ENCODE data around the gene EFNA5. TPM values are rescaled to one million over a fixed set of nuclear protein-coding genes. Genes with fewer than 3 reads are reported as not detected.
A peak's percentile ranks its signal among the peaks of the same experiment; 100 is the strongest.

Gene EFNA5
- total RNA-seq, 3 donors from 2014 or later (not counting 1 experiment from before 2014, with no cell fraction given) = 2.2 to 8.1 (median 4.3) TPM

DNA sequence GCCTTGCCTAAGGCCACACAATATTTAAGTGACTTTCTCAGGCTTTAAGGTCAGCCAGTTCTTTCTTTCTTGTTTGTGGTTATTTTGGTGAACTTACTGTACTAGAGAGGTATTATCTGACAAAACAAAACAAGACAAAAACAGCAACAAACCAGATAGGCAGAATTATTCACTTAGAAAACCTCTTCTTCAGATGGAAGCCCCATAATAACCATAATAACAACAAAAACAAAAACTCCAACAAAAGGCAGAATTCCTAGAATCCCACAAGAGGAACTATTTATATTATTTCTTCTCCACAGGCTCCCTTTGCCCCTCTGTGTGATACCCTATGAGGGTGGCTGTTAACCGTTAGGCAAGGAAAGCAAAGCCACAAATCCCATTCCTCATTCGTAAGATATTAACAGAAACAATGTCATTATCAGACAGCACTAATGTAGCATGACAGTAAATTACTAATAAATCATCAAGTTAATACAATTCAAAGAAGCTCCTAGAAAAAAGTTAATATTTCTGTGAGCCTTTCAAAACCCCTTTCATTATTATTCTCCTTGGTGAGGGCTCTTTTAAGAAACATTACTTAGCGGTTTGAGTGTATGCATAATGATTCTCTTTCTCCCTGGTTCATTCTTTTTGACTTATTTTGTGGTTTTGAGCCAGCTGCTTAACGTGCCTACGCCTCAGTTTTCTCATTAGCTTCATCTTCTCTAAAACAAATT is 274.9 kb downstream of the EFNA5 start:
- Mint-ChIP-seq H3K27me3 (ENCODE audit: low read depth in 2 of 2) (no peaks in the 10 kb centered on the region), H3K4me3 (peak overlapping the region; percentile 10), H3K36me3 (no peaks in the 10 kb centered on the region), H3K9me3 (no peaks in the 10 kb centered on the region), H3K27ac (peak overlapping the region; percentile 17 to 34), H3K4me1 (peaks cover 15 to 16% of the 10 kb centered on the region in 2 donors)
- no peaks in the 10 kb centered on the region for H3K27me3 ChIP-seq (ENCODE audit: control insufficient read depth, insufficient read depth, low read length)
- 73% methylated on average over 3 of the region's 5 CpGs for WGBS (ENCODE audit: insufficient coverage)
- DNase-seq (no peak), ATAC-seq (no peak)
- intact Hi-C loops (cut with micrococcal nuclease) = no loop called here
- no peaks in the 10 kb centered on the region for H3K36me3 ChIP-seq (ENCODE audit: control insufficient read depth, insufficient read depth, low read length)
- H3K9me3 ChIP-seq (ENCODE audit: control insufficient read depth, insufficient read depth, low read length) = no peaks in the 10 kb centered on the region
- peak overlapping the region; percentile 37 for H3K27ac ChIP-seq (ENCODE audit: low read length)
- H3K4me1 ChIP-seq (ENCODE audit: control insufficient read depth, insufficient read depth, low read length) = no peaks in the 10 kb centered on the region
- no peak overlapping the region for H3K4me3 ChIP-seq (ENCODE audit: low read length)
- no peak for TF ChIP-seq CTCF (IDR thresholded peaks at IDR 0.05)

DNA sequence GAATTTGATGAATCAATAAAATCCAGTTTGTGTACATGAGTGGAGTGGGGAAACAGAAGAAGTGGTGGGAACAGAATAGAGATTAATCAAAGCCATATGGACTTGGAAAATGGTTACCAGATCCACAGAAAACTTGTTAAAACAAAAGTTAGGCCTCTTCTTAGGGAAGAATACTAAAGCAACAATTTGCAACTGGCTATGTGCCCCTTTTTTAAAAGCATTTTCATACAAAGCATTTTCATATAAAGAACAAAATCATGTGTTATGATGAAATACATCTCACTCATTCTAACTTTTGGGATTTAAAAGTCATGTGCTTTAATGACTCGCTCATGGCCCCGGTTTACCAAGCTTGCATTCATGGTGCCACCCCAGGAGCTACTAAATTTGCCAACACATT is 276.9 kb downstream of the EFNA5 start:
- H3K27ac ChIP-seq (ENCODE audit: low read length) = no peak overlapping the region
- 94% methylated on average over 2 of the region's 2 CpGs for WGBS (ENCODE audit: insufficient coverage)
- Mint-ChIP-seq H3K36me3 (no peaks in the 10 kb centered on the region), H3K27me3 (ENCODE audit: low read depth in 2 of 2) (no peaks in the 10 kb centered on the region), H3K4me3 (no peak overlapping the region), H3K9me3 (no peaks in the 10 kb centered on the region), H3K4me1 (peaks cover 27 to 28% of the 10 kb centered on the region in 2 donors), H3K27ac (no peak overlapping the region)
- H3K27me3 ChIP-seq (ENCODE audit: control insufficient read depth, insufficient read depth, low read length) = no peaks in the 10 kb centered on the region
- TF ChIP-seq CTCF (IDR thresholded peaks at IDR 0.05) = no peak
- intact Hi-C loops (cut with micrococcal nuclease) = no loop called here
- H3K9me3 ChIP-seq (ENCODE audit: control insufficient read depth, insufficient read depth, low read length) = no peaks in the 10 kb centered on the region
- ATAC-seq (no peak), DNase-seq (no peak)
- no peaks in the 10 kb centered on the region for H3K36me3 ChIP-seq (ENCODE audit: control insufficient read depth, insufficient read depth, low read length)
- H3K4me1 ChIP-seq (ENCODE audit: control insufficient read depth, insufficient read depth, low read length) = peaks cover 10% of the 10 kb centered on the region
- no peak overlapping the region for H3K4me3 ChIP-seq (ENCODE audit: low read length)

DNA sequence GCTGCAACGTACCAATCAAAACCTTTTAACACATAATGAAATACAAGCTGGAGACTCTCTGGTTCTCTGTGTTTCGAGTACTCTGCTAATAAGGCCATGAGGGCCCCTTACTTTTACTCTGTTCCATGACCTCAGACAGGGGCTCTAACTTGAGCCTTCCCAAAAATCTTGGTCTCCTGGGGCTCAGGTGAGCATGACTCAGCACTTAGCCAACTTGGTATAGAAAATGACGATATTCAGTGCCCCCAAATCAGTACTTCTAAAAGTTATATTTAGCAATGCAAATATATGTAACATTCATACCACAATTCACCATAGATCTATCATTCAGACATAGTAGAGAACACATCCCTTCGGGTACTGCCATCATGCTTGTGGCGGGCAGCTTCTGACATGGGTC is 278.9 kb downstream of the EFNA5 start:
- Mint-ChIP-seq H3K4me3 (no peak overlapping the region), H3K27ac (no peak overlapping the region), H3K36me3 (no peaks in the 10 kb centered on the region), H3K4me1 (peaks cover 47 to 48% of the 10 kb centered on the region in 2 donors), H3K27me3 (ENCODE audit: low read depth in 2 of 2) (no peaks in the 10 kb centered on the region), H3K9me3 (no peaks in the 10 kb centered on the region)
- ATAC-seq (no peak), DNase-seq (no peak)
- Histone ChIP-seq H3K4me3 (ENCODE audit: low read length) (no peak overlapping the region), H3K36me3 (ENCODE audit: control insufficient read depth, insufficient read depth, low read length) (no peaks in the 10 kb centered on the region), H3K9me3 (ENCODE audit: control insufficient read depth, insufficient read depth, low read length) (no peaks in the 10 kb centered on the region), H3K27me3 (ENCODE audit: control insufficient read depth, insufficient read depth, low read length) (no peaks in the 10 kb centered on the region), H3K4me1 (ENCODE audit: control insufficient read depth, insufficient read depth, low read length) (peaks cover 18% of the 10 kb centered on the region), H3K27ac (ENCODE audit: low read length) (no peak overlapping the region)
- intact Hi-C loops (cut with micrococcal nuclease) = no loop called here
- TF ChIP-seq CTCF (IDR thresholded peaks at IDR 0.05) = no peak
- 97% methylated on average over 5 of the region's 5 CpGs for WGBS (ENCODE audit: insufficient coverage)

DNA sequence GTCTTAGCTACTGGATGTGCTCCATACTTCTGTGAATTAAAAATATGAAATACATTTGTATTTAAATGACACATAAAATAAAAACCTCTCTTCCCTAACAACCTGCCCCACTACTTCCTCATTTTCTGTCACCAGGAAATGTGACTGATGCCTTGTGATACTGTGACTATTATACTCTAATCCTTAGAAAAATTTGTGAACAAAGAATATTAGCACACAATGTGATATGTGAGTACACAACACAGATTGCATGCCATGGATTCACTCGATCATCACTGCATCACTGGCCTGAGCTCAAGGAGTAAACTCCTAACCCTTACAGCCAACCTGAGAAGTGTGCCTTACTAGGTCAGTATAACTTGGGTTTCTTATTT is 281.0 kb downstream of the EFNA5 start:
- Histone ChIP-seq H3K27ac (ENCODE audit: low read length) (peak overlapping the region; percentile 32), H3K27me3 (ENCODE audit: control insufficient read depth, insufficient read depth, low read length) (no peaks in the 10 kb centered on the region), H3K9me3 (ENCODE audit: control insufficient read depth, insufficient read depth, low read length) (no peaks in the 10 kb centered on the region), H3K4me3 (ENCODE audit: low read length) (no peak overlapping the region), H3K36me3 (ENCODE audit: control insufficient read depth, insufficient read depth, low read length) (no peaks in the 10 kb centered on the region), H3K4me1 (ENCODE audit: control insufficient read depth, insufficient read depth, low read length) (peaks cover 18% of the 10 kb centered on the region)
- ATAC-seq = no peak
- H3K9me3 Mint-ChIP-seq = no peaks in the 10 kb centered on the region
- no peak for TF ChIP-seq CTCF (IDR thresholded peaks at IDR 0.05)
- peak overlapping the region; percentile 89 to 91 for H3K27ac Mint-ChIP-seq
- H3K27me3 Mint-ChIP-seq (ENCODE audit: low read depth in 2 of 2) = no peaks in the 10 kb centered on the region
- 92% methylated on average over 1 of the region's 1 CpG for WGBS (ENCODE audit: insufficient coverage)
- H3K36me3 Mint-ChIP-seq = no peaks in the 10 kb centered on the region
- peaks cover 34 to 38% of the 10 kb centered on the region in 2 donors for H3K4me1 Mint-ChIP-seq
- peak overlapping the region; percentile 85 for H3K4me3 Mint-ChIP-seq
- no peak for DNase-seq
- intact Hi-C loops (cut with micrococcal nuclease) = loop anchor here (1.0 to 5.0 kb wide), 6 partner anchors 24 to 283 kb away; partner anchors contain the start of gene EFNA5

Data from natural killer cell (primary cell).